HEK293T (cell line): Measurements from ENCODE around the gene TIMM17B.

Source experiments
- ARNT ChIP-seq: fragments of 450-650 bp; IDR thresholded peaks from 2 replicates; pipeline ENCODE4 v1.6.1; 2017; ENCODE audit warnings: mild to moderate bottlenecking
- BHLHE40 ChIP-seq: fragments of 450-650 bp; IDR thresholded peaks from 2 replicates; pipeline ENCODE4 v1.6.1; 2016; ENCODE audit warnings: mild to moderate bottlenecking, moderate library complexity, borderline replicate concordance
- ELF4 ChIP-seq: fragments of 450-650 bp; IDR thresholded peaks from 2 replicates; pipeline ENCODE4 v1.6.1; 2017; ENCODE audit warnings: antibody characterized with exemption
- FOXM1 ChIP-seq: fragments of 450-650 bp; IDR thresholded peaks from 2 replicates; pipeline ENCODE4 v1.6.1; 2017; ENCODE audit warnings: mild to moderate bottlenecking, borderline replicate concordance
- HDGF ChIP-seq: fragments of 450-650 bp; IDR thresholded peaks from 2 replicates; pipeline ENCODE4 v1.6.1; 2017; ENCODE audit warnings: antibody characterized with exemption, borderline replicate concordance
- NFRKB ChIP-seq: fragments of 450-650 bp; IDR thresholded peaks from 2 replicates; pipeline ENCODE4 v1.6.1; 2016; ENCODE audit warnings: mild to moderate bottlenecking, moderate library complexity
- SUZ12 ChIP-seq: fragments of 450-650 bp; IDR thresholded peaks from 2 replicates; pipeline ENCODE4 v1.6.1; 2016; ENCODE audit warnings: mild to moderate bottlenecking

DNA sequence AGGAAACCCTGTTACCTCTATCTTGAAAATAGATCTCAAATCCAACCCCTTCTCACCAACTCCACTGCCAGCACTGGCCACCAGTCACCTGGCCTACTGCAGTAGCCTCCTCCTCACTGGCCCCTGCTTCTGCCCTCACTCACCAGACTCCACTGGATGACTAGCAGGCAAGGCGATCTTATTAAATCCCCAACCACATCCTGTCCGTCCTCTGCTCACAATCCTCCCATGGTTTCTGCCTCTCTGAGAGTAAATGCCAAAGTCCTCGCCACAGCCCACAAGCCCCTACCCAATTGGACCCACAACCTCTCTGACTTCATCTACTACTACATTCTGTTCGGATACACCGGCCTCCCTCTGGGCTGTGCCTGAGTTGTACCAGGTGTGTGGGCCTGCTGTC is 26.7 kb upstream of the TIMM17B start:
- no peak for TF ChIP-seq NFRKB
- TF ChIP-seq SUZ12: no peak
- no peak for TF ChIP-seq ELF4
- no peak for TF ChIP-seq FOXM1
- no peak for TF ChIP-seq ARNT
- TF ChIP-seq BHLHE40: no peak
- no peak for TF ChIP-seq HDGF
